Colonic mucosa (tissue), 4 donors: ENCODE measurements around the gene CNST. TPM values are rescaled to one million over a fixed set of nuclear protein-coding genes. Genes with fewer than 3 reads are reported as not detected.
"Not testable (repeated sequence)": the region's sequence is repeated elsewhere in the genome, so short reads cannot be mapped to it uniquely, and the experiment has no call there.

Source experiments
- DNase-seq: peaks from one replicate; pipeline ENCODE4 v3.0.0-alpha.2; 2020
- H3K27ac ChIP-seq: fragments of 200-600 bp; one replicate; pipeline ENCODE4 v1.8.0; 2021
- H3K27me3 ChIP-seq: fragments of 200-600 bp; one replicate; pipeline ENCODE4 v1.8.0; 2021
- H3K36me3 ChIP-seq: fragments of 200-600 bp; one replicate; pipeline ENCODE4 v1.8.0; 2021
- H3K4me1 ChIP-seq: fragments of 200-600 bp; one replicate; pipeline ENCODE4 v1.8.0; 2021; ENCODE audit warnings: mild to moderate bottlenecking
- H3K4me3 ChIP-seq: fragments of 200-600 bp; one replicate; pipeline ENCODE4 v1.8.0; 2021
- H3K9ac ChIP-seq, 2 donors: one replicate each; pipeline ENCODE4 v1.7.0; 2013; ENCODE audit warnings: control low read depth in 2 of 2, low read depth in 2 of 2, low read length in 2 of 2
- H3K9me3 ChIP-seq: fragments of 200-600 bp; one replicate; pipeline ENCODE4 v1.8.0; 2021
- intact Hi-C: fragments of 100-400 bp; cut with DNase I; formaldehyde crosslinking; loops from one replicate; pipeline ENCODE4 v1.14.1; 2022
- total RNA-seq, 2 donors: library from RNA; stranded (reverse); fragmentation: NEBNext Ultra II Directional in 1 of 2; extraction: Animal tissue kit (Norgen Biotek cat#: 25700) in 1 of 2; gene quantifications; one replicate each; pipeline ENCODE4 v1.2.1, GENCODE V29; 2021
- TF ChIP-seq, protein P1 (sequence below): fragments of 200-600 bp; IDR thresholded peaks from one replicate; pipeline ENCODE4 v1.8.0; 2022; ENCODE audit warnings: antibody characterized with exemption, mild to moderate bottlenecking
- donor health status: healthy.
- donor health status: DM: no; HTN: no; CAD: no.
- donor health status: DM: no; HTN: no; CAD: no.

The CNST gene
- total RNA-seq, 2 donors from 2014 or later: 20.9 to 43.1 TPM

DNA sequence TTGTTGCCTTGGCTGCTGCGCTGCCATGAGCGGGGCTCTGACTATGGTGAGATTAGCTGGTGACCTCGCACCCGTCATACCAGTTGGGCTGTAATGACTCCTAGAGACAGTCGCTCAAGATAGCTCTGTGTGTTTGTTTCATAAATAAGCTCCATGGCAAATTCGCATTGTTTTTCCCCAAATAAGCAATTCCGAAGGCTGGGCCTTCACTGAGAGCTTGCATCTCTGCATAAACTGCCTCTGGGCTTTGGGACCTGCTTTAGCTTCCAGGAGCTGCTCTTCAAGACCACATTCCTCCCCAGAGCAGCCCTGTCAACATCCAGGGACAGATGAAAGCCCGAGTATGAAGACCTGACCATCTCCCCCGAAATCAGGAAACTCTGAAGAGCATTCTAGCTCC is 117.3 kb downstream of the CNST start:
- TF ChIP-seq, protein P1, sequence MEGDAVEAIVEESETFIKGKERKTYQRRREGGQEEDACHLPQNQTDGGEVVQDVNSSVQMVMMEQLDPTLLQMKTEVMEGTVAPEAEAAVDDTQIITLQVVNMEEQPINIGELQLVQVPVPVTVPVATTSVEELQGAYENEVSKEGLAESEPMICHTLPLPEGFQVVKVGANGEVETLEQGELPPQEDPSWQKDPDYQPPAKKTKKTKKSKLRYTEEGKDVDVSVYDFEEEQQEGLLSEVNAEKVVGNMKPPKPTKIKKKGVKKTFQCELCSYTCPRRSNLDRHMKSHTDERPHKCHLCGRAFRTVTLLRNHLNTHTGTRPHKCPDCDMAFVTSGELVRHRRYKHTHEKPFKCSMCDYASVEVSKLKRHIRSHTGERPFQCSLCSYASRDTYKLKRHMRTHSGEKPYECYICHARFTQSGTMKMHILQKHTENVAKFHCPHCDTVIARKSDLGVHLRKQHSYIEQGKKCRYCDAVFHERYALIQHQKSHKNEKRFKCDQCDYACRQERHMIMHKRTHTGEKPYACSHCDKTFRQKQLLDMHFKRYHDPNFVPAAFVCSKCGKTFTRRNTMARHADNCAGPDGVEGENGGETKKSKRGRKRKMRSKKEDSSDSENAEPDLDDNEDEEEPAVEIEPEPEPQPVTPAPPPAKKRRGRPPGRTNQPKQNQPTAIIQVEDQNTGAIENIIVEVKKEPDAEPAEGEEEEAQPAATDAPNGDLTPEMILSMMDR: no peak
- no peak overlapping the region for H3K4me3 ChIP-seq
- H3K9me3 ChIP-seq: no peaks in the 10 kb centered on the region
- no peaks in the 10 kb centered on the region for H3K27me3 ChIP-seq
- DNase-seq: no peak
- H3K27ac ChIP-seq: no peak overlapping the region
- no peaks in the 10 kb centered on the region for H3K36me3 ChIP-seq
- H3K4me1 ChIP-seq: no peaks in the 10 kb centered on the region
- intact Hi-C loops: no loop called here
- H3K9ac ChIP-seq: no peak overlapping the region

DNA sequence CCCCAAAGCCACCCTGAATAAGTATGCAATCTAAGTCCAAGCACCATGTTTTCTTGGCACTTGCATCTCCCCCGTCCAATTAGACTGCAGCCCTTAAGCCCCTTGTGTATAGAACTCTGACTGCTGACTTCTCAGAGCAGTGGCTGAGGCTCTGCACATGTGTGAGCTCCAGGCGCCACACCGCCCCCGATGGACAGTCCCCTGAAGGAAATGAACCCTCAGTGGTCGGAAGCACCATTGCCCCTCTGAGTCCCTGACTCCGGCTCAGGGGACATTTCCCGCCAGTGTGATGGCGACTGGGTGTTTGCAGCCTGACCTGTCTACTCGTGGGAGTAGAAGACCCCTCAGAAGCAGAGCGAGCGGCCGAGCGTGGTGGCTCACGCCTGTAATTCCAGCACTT is 120.7 kb downstream of the CNST start:
- no peak overlapping the region for H3K27ac ChIP-seq
- H3K9ac ChIP-seq: no peak overlapping the region
- no peaks in the 10 kb centered on the region for H3K27me3 ChIP-seq
- H3K9me3 ChIP-seq: no peaks in the 10 kb centered on the region
- TF ChIP-seq, protein P1: no peak
- no peaks in the 10 kb centered on the region for H3K4me1 ChIP-seq
- H3K4me3 ChIP-seq: no peak overlapping the region
- intact Hi-C loops: loop anchor here (5.0 kb wide), 1 partner anchor 65 kb away; no protein-coding TSS in a partner anchor
- no peak for DNase-seq
- no peaks in the 10 kb centered on the region for H3K36me3 ChIP-seq

DNA sequence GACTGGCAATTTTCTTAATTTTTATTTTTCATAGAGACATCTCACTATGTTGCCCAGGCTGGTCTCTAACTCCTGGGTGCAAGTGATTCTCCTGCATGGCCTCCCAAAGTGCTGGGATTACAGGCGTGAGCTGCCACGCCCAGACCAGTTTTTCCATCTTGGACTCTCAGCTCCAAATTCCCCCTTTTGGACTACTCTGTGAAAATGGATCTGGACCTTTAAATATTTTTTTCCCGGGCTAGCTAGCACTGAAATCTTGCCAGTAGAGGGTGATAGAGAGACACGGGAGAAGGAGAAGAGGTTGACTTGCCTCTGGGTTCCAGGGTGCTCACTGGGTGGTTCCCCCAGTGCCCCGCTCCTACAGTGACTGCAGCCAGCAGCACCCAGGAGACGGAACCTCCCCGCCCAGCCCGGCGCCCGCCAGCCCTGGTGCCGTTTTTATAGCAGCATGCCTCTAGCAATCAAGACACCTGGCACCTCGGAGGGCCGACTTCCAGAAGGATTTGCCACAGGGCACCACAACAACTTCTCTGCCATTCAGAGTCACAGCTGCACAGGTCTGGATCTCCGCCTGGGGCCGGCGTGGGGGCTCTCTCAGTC is 123.3 kb downstream of the CNST start:
- H3K27ac ChIP-seq: no peak overlapping the region

GRCh38 chr1:246690100-246690499 is 123.8 kb downstream of the CNST start:
- H3K9ac ChIP-seq: peak overlapping the region in 1 of 2 donors; percentile 38
- no peaks in the 10 kb centered on the region for H3K4me1 ChIP-seq
- no peaks in the 10 kb centered on the region for H3K9me3 ChIP-seq
- peak; percentile 45 for DNase-seq
- H3K27me3 ChIP-seq: no peaks in the 10 kb centered on the region
- no peaks in the 10 kb centered on the region for H3K36me3 ChIP-seq
- H3K4me3 ChIP-seq: peak overlapping the region; percentile 34
- H3K27ac ChIP-seq: no peak overlapping the region
- TF ChIP-seq, protein P1: no peak
- intact Hi-C loops: no loop called here

More for the DNA sequence above, 123.3 kb downstream of the CNST start:
- Histone ChIP-seq H3K4me1 (no peaks in the 10 kb centered on the region), H3K4me3 (peak overlapping the region; percentile 34), H3K9me3 (no peaks in the 10 kb centered on the region), H3K27me3 (no peaks in the 10 kb centered on the region), H3K9ac (peak overlapping the region; percentile 38 to 50), H3K36me3 (no peaks in the 10 kb centered on the region)
- DNase-seq: peak; percentile 91
- TF ChIP-seq, protein P1: peak; percentile 79
- intact Hi-C loops: loop anchor here (5.0 kb wide), 1 partner anchor 63 kb away; no protein-coding TSS in a partner anchor

DNA sequence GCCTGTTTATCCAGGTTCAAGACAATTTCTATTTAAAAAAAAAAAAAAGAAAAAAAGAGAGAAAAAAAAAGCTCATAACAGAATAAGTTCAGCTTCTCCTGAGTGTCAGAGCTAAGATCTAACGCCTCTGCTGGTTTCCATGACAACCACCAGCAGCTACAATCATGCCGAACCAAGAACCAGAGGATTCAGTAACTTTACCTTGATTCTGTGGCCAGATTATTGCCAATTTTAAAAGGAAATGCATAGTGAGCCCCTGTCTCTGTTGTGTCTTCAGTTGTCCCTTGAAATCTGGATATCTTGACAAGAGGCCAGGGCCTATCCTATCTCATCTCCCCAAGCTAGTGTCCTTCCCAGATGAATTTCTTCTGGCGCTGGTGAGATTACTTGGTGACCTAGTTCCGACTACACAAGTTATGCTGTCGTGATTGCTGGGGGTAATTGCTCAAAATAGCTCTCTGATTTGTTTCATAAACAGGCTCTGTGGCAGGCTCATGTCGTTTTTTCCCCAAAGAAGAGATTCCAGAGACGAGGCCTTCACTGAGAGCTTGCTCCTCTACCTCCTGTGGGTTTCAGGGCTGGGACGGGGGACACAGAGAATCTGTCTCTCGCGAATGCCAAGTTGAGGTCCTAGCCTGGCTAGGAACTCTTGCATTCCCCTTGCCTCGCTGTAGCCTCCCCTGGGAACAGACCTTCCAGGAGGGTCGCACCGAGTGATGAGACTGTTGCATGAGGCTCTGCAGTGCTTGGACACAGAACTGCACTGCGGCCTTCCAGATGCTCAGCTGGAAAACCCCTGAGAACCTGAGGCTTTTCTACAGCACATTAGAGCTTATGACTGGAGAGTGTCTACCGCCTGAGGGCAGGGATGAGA is 125.6 kb downstream of the CNST start:
- no peak overlapping the region for H3K27ac ChIP-seq

DNA sequence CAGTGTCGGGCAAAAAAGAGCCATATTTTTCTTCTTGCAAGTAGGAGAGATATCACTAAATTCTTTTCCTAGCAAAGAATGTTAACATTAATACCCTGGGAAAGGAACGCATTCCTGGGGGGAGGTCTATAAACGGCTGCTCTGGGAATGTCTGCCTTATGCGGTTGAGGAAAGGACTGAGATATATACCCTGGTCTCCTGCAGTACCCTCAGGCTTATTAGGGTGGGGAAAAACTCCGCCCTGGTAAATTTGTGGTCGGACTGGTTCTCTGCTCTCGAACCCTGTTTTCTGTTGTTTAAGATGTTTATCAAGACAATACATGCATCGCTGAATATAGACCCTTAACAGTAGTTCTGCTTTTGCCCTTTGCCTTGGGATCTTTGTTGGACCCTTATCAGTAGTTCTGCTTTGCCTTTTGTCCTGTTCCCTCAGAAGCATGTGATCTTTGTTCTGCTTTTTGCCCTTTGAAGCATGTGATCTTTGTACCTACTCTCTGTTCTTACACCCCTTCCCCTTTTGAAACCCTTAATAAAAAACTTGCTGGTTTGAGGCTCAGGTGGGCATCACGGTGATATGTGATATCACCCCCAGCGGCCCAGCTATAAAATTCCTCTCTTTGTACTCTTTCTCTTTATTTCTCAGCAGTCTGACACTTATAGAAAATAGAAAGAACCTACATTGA is 128.1 kb downstream of the CNST start:
- intact Hi-C loops, H3K27me3 ChIP-seq, DNase-seq, H3K9ac ChIP-seq, H3K4me1 ChIP-seq, H3K36me3 ChIP-seq, H3K4me3 ChIP-seq, H3K27ac ChIP-seq, H3K9me3 ChIP-seq: not testable (repeated sequence)

More for the DNA sequence above, 125.6 kb downstream of the CNST start:
- Histone ChIP-seq H3K4me1 (no peaks in the 10 kb centered on the region), H3K36me3 (no peaks in the 10 kb centered on the region), H3K27me3 (no peaks in the 10 kb centered on the region), H3K4me3 (no peak overlapping the region), H3K9me3 (no peaks in the 10 kb centered on the region), H3K9ac (no peak overlapping the region)
- DNase-seq: no peak
- intact Hi-C loops: no loop called here
- TF ChIP-seq, protein P1: no peak
